Fibroblast of mammary gland (primary cell): ENCODE results near the gene PCDHA9.
"Not testable (repeated sequence)": the region's sequence is repeated elsewhere in the genome, so short reads cannot be mapped to it uniquely, and the experiment has no call there.

Source experiments
- DNase-seq: peaks from one replicate; pipeline ENCODE4 v3.0.0-alpha.2; 2010; ENCODE audit warnings: low read depth
- H3K4me3 ChIP-seq: 2 replicates; pipeline ENCODE4 v1.5.1; 2011; ENCODE audit warnings: low read depth, mild to moderate bottlenecking, low read length, moderate library complexity; ENCODE audit not compliant: control insufficient read depth
- CTCF ChIP-seq: conservative IDR thresholded peaks from 2 replicates; pipeline ENCODE4 v1.5.1; 2011; ENCODE audit warnings: low read depth, low read length, inconsistent platforms; ENCODE audit not compliant: control insufficient read depth, insufficient read depth

PCDHA9 gene

GRCh38 chr5:140833993-140834392, 14.2 kb upstream of the PCDHA9 start, which contains the start of gene PCDHA7:
PCDHA7 (plus strand) TSS chr5:140834269; CDS start chr5:140834384, 115 bp downstream.
- no peak within 1 kb of the TSS for H3K4me3 ChIP-seq
- peak; percentile 19 for TF ChIP-seq CTCF
- DNase-seq = peak; percentile 20

GRCh38 chr5:140834439-140835008, 13.7 kb upstream of the PCDHA9 start:
- not testable (repeated sequence) for H3K4me3 ChIP-seq

GRCh38 chr5:140835622-140836510, 12.3 kb upstream of the PCDHA9 start:
- no peak for DNase-seq
- TF ChIP-seq CTCF = no peak
- no peak overlapping the region for H3K4me3 ChIP-seq

More at GRCh38 chr5:140834439-140835008, 13.7 kb upstream of the PCDHA9 start:
- DNase-seq = not testable (repeated sequence)

DNA sequence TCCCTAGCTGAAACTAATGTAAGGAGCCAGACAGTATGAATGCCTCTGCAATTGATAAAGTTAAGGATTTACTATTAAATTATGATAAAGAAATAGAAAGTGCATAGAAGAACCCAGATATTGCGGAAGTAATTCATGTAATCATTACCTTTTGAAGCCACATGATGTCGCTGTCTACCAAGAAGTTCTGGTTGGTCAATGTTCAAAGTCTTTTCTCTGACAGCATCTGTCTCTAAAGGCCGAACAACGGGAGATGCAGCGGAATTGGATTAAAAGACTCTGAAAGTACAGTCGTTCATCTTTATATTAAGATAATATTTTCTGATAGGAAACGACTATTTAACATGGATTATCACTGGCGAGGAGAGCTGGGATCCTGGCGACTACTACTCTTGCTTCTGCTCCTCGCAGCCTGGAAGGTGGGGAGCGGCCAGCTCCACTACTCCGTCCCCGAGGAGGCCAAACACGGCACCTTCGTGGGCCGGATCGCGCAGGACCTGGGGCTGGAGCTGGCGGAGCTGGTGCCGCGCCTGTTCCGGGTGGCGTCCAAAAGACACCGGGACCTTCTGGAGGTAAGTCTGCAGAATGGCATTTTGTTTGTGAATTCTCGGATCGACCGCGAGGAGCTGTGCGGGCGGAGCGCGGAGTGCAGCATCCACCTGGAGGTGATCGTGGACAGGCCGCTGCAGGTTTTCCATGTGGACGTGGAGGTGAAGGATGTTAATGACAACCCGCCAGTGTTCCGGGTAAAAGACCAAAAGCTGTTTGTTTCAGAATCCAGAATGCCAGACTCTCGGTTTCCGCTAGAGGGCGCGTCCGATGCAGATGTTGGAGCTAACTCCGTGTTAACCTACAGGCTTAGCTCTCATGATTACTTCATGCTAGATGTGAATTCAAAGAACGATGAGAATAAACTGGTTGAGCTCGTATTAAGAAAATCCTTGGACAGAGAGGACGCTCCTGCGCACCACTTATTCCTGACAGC, 6.9 kb upstream of the PCDHA9 start, which contains the start of gene PCDHA8:
TSS of gene PCDHA8 (plus strand) at position 210 of the 985 bp plus-strand sequence. CDS start at position 345, 135 bp downstream.
- H3K4me3 ChIP-seq = no peak within 1 kb of the TSS
- no peak for DNase-seq
- peak; percentile 31 for TF ChIP-seq CTCF

DNA sequence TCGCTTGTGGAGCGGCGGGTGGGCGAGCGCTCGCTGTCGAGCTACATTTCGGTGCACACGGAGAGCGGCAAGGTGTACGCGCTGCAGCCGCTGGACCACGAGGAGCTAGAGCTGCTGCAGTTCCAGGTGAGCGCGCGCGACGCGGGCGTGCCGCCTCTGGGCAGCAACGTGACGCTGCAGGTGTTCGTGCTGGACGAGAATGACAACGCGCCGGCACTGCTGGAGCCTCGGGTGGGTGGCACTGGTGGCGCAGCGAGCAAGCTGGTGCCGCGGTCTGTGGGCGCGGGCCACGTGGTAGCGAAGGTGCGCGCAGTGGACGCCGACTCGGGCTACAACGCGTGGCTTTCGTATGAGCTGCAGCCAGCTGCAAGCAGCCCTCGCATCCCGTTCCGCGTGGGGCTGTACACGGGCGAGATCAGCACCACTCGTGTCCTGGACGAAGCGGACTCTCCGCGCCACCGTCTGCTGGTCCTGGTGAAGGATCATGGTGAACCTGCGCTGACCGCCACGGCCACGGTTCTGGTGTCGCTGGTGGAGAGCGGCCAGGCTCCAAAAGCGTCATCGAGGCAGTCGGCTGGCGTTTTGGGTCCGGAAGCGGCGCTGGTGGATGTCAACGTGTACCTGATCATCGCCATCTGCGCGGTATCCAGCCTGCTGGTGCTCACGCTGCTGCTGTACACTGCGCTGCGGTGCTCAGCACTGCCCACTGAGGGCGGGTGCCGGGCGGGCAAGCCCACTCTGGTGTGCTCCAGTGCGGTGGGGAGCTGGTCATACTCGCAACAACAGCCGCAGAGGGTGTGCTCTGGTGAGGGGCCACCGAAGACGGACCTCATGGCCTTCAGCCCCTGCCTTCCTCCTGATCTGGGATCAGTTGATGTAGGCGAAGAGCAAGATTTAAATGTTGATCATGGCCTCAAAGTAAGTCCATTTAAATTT, 5.1 kb upstream of the PCDHA9 start:
- no peak overlapping the region for H3K4me3 ChIP-seq
- DNase-seq = no peak
- TF ChIP-seq CTCF = no peak

- DNase-seq, H3K4me3 ChIP-seq: not testable (repeated sequence)
Measured at GRCh38 chr5:140849831-140850634, 1.9 kb downstream of the PCDHA9 start.
